Measurements from ENCODE around the gene ALLC.

- no peak for TF ChIP-seq POLR2A (IDR thresholded peaks at IDR 0.05; ENCODE audit: low read depth, low read length)
- no peak for TF ChIP-seq TAF1 (IDR thresholded peaks at IDR 0.05; ENCODE audit: borderline replicate concordance, low read depth, low read length)
Measured at GRCh38 chr2:3737128-3737527, 79.1 kb downstream of the ALLC start.
